ENCODE measurements around the gene SNX8. TPM values are rescaled to one million over a fixed set of nuclear protein-coding genes. Genes with fewer than 3 reads are reported as not detected.

The SNX8 gene
- total and polyA plus RNA-seq, 2 donors (not counting 3 experiments of a cell fraction or from before 2014, with no cell fraction given): 24.5 to 50.3 TPM

GRCh38 chr7:2251841-2252771, 62.1 kb downstream of the SNX8 start:
- H3K27ac ChIP-seq (ENCODE audit: insufficient read depth, low read depth, low read length): no peak overlapping the region
- ChIA-PET CTCF (no interaction called here), POLR2A (no interaction called here)

GRCh38 chr7:2251381-2251780, 62.9 kb downstream of the SNX8 start:
- H3K4me3 ChIP-seq (replicated peaks in 1 of 3; ENCODE audit: insufficient read depth in 1 of 3, low read depth in 1 of 3, low read length in 3 of 3): no peak overlapping the region
- no peak overlapping the region for H3K27ac ChIP-seq (ENCODE audit: insufficient read depth, low read depth, low read length)
- TF ChIP-seq JUN (IDR thresholded peaks at IDR 0.05; ENCODE audit: borderline replicate concordance, insufficient read depth, insufficient read length, low read depth) (no peak), POLR2A (IDR thresholded peaks at IDR 0.05; ENCODE audit: low read depth, low read length) (no peak)
- H2AFZ ChIP-seq (ENCODE audit: low read depth, low read length): no peak overlapping the region
- H3K9ac ChIP-seq (replicated peaks; ENCODE audit: extremely low read depth, insufficient read depth, low read length): no peak overlapping the region
- DNase-seq (ENCODE audit: low read depth, low spot score) (no peak), FAIRE-seq (no peak)
- H3K4me1 ChIP-seq (ENCODE audit: control insufficient read depth, extremely low read depth, insufficient read depth, low read length): peaks cover 17% of the 10 kb centered on the region
- peaks cover 0 to 4% of the 10 kb centered on the region in 2 experiments for H3K36me3 ChIP-seq (ENCODE audit: control insufficient read depth in 2 of 2, extremely low read depth in 1 of 2, insufficient read depth in 2 of 2, low read length in 2 of 2)
- H3K4me2 ChIP-seq (ENCODE audit: insufficient read depth, low read length): no peak overlapping the region
- H3K27me3 ChIP-seq (ENCODE audit: control insufficient read depth in 2 of 2, insufficient read depth in 2 of 2, low read length in 2 of 2): no peaks in the 10 kb centered on the region
- BruUV-seq (replicated peaks): no TSS peak
- no peaks in the 10 kb centered on the region for H3K79me2 ChIP-seq (ENCODE audit: control insufficient read depth, insufficient read depth, low read length)
- intact Hi-C loops (cut with micrococcal nuclease): no loop called here
- H3K9me3 ChIP-seq (replicated peaks; ENCODE audit: control insufficient read depth, insufficient read depth, low read length): no peaks in the 10 kb centered on the region
- dilution Hi-C loops (cut with MboI; ENCODE audit: extremely low pct_ligation_motif_present, low sequenced_read_pairs): no loop called here
- ChIA-PET POLR2A (no interaction called here), CTCF (interaction anchor here (4.4 kb wide), 1 partner anchor 97 kb away, joined by 69 read pairs; no protein-coding TSS in a partner anchor)
- H4K20me1 ChIP-seq (replicated peaks; ENCODE audit: control insufficient read depth, extremely low read depth, insufficient read depth, low read length): no peaks in the 10 kb centered on the region
- no peaks in the 10 kb centered on the region for H3K9me1 ChIP-seq (replicated peaks; ENCODE audit: control insufficient read depth, extremely low read depth, insufficient read depth, low read length)

More at GRCh38 chr7:2251841-2252771, 62.1 kb downstream of the SNX8 start:
- FAIRE-seq (no peak), DNase-seq (ENCODE audit: low read depth, low spot score) (no peak)
- TSS peak; percentile 33 for BruUV-seq (replicated peaks)
- Histone ChIP-seq H3K36me3 (ENCODE audit: control insufficient read depth in 2 of 2, extremely low read depth in 1 of 2, insufficient read depth in 2 of 2, low read length in 2 of 2) (peaks cover 0 to 8% of the 10 kb centered on the region in 2 experiments), H3K79me2 (ENCODE audit: control insufficient read depth, insufficient read depth, low read length) (no peaks in the 10 kb centered on the region), H3K4me1 (ENCODE audit: control insufficient read depth, extremely low read depth, insufficient read depth, low read length) (peaks cover 17% of the 10 kb centered on the region), H3K9me1 (replicated peaks; ENCODE audit: control insufficient read depth, extremely low read depth, insufficient read depth, low read length) (no peaks in the 10 kb centered on the region), H3K9ac (replicated peaks; ENCODE audit: extremely low read depth, insufficient read depth, low read length) (no peak overlapping the region), H2AFZ (ENCODE audit: low read depth, low read length) (no peak overlapping the region), H3K4me3 (replicated peaks in 1 of 3; ENCODE audit: insufficient read depth in 1 of 3, low read depth in 1 of 3, low read length in 3 of 3) (no peak overlapping the region), H3K4me2 (ENCODE audit: insufficient read depth, low read length) (no peak overlapping the region), H4K20me1 (replicated peaks; ENCODE audit: control insufficient read depth, extremely low read depth, insufficient read depth, low read length) (no peaks in the 10 kb centered on the region), H3K27me3 (ENCODE audit: control insufficient read depth in 2 of 2, insufficient read depth in 2 of 2, low read length in 2 of 2) (no peaks in the 10 kb centered on the region), H3K9me3 (replicated peaks; ENCODE audit: control insufficient read depth, insufficient read depth, low read length) (no peaks in the 10 kb centered on the region)
- dilution Hi-C loops (cut with MboI; ENCODE audit: extremely low pct_ligation_motif_present, low sequenced_read_pairs): no loop called here
- TF ChIP-seq EZH2 (IDR thresholded peaks at IDR 0.05; ENCODE audit: borderline replicate concordance, low read depth, low read length, severe bottlenecking) (no peak), MAX (IDR thresholded peaks at IDR 0.05; ENCODE audit: insufficient read depth, insufficient read length) (no peak), GATA2 (IDR thresholded peaks at IDR 0.05; ENCODE audit: insufficient read depth, insufficient read length, low read depth, low read length) (no peak), POLR2AphosphoS5 (IDR thresholded peaks at IDR 0.05; ENCODE audit: insufficient read depth, low read depth, low read length) (no peak)
- intact Hi-C loops (cut with micrococcal nuclease): no loop called here

Measured in endothelial cell of umbilical vein (primary cell).